NCI-H2029 (cell line): Measurements from ENCODE around the gene PPM1F.

Experiments used
- DNase-seq: peaks from one replicate; lab custom pipeline; 2025; lab: John Stamatoyannopoulos, UW

Gene PPM1F

DNA sequence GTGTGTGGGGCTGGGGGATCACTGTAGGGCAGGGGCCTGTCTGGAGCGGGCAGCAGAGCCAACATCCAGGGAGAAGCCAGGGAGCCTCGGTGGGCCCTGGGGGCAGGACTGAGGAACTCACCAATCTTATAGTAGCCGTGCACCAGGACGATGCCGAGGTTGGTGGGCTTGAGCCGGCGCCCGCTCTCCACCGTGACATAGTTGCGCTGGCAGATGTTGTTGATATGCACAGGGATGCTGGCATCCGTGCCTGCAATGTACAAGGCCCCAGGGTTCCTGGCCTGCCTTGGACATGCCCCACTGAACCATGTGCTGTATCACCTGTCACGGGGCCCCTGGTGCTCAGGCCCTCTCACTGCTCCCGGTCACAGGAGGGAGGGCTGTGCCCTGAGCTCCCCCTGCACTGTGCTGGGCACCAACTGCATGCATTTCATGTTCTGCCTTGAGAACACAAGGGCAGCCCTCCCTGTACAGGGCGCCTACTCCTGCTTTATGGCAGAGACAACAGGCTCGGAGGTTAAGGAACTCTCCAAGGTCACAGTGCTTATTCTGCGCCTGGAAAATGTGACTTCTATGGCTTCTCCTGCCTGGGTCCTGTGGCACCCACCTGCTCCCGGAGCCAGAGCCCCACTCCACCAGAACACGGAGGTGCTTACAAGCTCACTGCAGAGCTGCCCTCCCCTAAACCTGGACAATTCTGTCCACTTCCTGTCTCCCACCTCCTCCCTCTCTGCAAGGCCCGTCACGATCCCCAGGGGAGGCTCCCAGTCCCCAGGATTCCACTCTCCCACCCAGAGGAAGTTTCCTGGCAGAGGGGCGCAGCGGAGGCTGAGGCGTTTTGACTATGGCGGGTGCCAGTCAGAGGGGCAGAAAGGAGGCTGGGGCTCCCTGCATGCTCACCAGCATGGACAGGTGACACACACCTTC lies 7.8 kb upstream of the PPM1F start:
- DNase-seq = no peak

DNA sequence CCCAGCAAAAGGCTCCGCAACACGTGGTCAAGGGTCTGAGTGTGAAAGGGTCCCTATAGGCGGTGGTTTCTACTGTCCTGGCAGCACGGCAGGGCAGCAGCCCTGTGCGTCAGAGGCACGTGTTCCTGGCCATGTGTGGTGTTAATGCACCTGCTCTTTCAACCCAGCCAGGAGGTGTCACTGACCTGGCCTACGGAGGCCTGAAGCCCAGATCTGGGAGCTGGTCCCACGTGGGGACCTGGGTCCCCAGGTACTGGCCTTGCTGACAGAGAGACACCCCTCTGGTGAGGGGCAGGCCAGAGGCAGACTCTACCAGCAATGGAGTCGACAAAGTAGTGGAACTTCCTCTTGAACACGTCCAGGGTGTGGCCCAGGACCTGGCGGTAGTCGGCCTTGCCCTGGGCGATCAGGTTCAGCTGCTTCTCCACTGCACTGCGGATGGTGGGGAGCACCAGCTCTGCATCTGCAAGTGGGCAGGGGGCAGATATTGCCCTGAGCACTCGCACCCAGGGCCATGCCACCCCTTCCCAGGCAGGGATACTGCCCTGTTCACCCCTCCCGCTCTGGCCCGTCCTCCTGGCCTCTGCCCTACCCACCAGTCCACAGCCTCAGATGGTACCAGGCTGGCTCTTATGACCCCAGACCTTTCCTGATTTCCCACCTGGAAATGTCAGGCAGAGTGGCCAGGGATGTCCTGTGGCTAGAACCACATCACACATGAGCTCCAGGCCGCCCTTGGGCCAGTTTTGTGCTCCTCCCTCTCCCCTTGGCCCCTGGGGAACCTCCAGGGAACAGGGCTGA lies 6.8 kb upstream of the PPM1F start:
- no peak for DNase-seq

- no peak for DNase-seq
Measured at GRCh38 chr22:21958360-21959273, 6.0 kb upstream of the PPM1F start.

- DNase-seq = no peak
Measured at GRCh38 chr22:21951931-21952465, 650 bp downstream of the PPM1F start.

DNA sequence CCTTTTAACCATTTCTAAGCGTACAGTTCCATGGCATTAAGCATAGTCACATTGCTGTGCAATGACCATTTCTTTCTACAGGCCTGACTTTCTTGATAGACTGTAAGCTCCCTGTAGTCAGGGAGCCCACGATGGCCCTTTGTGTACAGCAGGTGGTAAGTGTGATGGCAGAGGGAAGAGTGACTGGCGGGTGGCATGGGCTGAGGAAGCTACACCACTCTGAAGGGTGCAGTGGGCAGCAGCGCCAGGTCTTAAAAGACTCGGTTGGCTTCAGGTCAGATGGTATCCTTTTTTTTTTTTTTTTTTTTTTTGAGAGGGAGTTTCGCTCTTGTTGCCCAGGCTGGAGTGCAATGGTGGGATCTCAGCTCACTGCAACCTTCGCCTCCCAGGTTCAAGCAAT lies 1.6 kb downstream of the PPM1F start:
- DNase-seq = no peak

DNA sequence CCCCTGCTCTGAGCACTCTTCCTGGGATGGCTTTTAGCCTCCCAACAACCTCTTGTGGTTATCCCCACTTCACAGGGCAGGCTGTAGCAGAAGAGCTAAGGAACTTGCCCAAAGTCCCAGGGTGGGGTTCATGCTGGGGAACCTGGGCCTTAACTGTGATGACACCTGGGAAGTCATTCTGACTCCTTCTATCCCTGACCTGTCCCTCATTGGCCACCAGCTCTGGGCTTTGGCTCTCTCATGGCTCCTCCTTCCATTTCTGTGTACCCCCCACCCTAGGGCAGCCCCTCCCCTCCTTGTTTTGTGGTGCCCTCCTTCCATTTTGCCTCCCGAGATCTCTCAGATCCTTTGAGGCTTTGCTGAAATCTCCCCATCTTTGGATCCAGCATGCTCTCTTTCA lies 2.7 kb downstream of the PPM1F start:
- DNase-seq = no peak

- DNase-seq = no peak
Measured at GRCh38 chr22:21949569-21949918, 3.1 kb downstream of the PPM1F start.

GRCh38 chr22:21948824-21949568 lies 3.7 kb downstream of the PPM1F start:
- DNase-seq = no peak

- no peak for DNase-seq
Measured at GRCh38 chr22:21948390-21948789, 4.3 kb downstream of the PPM1F start.

- no peak for DNase-seq
Measured at GRCh38 chr22:21947040-21948014, 5.3 kb downstream of the PPM1F start.

DNA sequence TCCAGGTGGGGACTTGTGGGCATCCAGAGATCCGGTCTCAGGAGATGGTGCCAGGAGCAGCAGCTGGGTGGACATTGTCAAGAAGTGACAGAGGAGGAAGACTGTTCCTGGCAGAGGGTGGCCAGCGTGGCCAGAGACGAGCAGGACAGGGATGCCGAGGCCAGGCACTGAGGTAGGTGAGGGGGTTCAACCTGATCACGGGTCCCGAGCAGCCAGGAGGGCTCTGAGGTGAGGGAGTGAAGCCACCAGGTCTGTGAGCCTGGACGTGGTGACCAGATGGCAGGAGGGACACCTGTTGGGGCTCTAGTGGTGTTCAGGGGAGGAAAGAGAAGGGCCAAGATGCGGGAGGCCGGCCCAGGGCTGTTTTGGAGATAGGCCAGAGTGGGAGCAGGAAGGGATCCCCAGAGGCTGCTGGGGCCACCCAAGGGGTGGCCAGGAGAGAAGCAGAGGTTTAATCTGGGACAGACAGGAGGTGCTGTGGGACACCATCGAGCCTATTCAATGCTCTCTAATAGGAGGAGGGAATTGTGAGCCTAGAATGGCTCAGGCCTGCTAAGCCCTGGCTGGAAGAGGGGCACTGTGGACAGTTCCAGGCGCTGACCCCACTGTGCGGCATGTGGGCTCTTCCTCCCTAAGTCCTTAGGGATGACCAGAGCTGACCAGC lies 6.3 kb downstream of the PPM1F start:
- DNase-seq = no peak

- no peak for DNase-seq
Measured at GRCh38 chr22:21945453-21946261, 7.0 kb downstream of the PPM1F start.

- no peak for DNase-seq
Measured at GRCh38 chr22:21944871-21945270, 7.8 kb downstream of the PPM1F start.

GRCh38 chr22:21943571-21944448 lies 8.8 kb downstream of the PPM1F start:
- no peak for DNase-seq

GRCh38 chr22:21942407-21943343 lies 10.0 kb downstream of the PPM1F start:
- no peak for DNase-seq

GRCh38 chr22:21941921-21942320 lies 10.7 kb downstream of the PPM1F start:
- no peak for DNase-seq
